ENCODE measurements around the gene CCL7. TPM values are rescaled to one million over a fixed set of nuclear protein-coding genes. Genes with fewer than 3 reads are reported as not detected.

Gene CCL7
- total RNA-seq, 1 experiment from 2014 or later, result not detected

Other genes with a start within 250 kb of the CCL7 start
- gene CCL2, start 14.9 kb upstream of the CCL7 start, total RNA-seq (2014; rRNA removed; shearing (Covaris generic)), result 300 and 392 TPM in 2 replicates
- gene CCL11, start 15.5 kb downstream of the CCL7 start, total RNA-seq (2014; rRNA removed; shearing (Covaris generic)), result not detected in 2 replicates
- gene CCL8, start 49.2 kb downstream of the CCL7 start, total RNA-seq (2014; rRNA removed; shearing (Covaris generic)), result not detected in 2 replicates
- gene CCL13, start 86.3 kb downstream of the CCL7 start, total RNA-seq (2014; rRNA removed; shearing (Covaris generic)), result not detected in 2 replicates
- not detected in 2 replicates for gene CCL1, start 93.0 kb downstream of the CCL7 start, total RNA-seq (2014; rRNA removed; shearing (Covaris generic))